Ascending aorta (tissue), 2 donors: ENCODE data around the gene HSPB2. TPM values are rescaled to one million over a fixed set of nuclear protein-coding genes. Genes with fewer than 3 reads are reported as not detected.
A peak's percentile ranks its signal among the peaks of the same experiment; 100 is the strongest.

ENCODE experiments used
- DNase-seq, 2 donors: peaks; one replicate each; pipeline ENCODE4 v3.0.0-alpha.2; 2019; ENCODE audit warnings: low spot score in 2 of 2
- H3K27ac ChIP-seq, 2 donors: fragments of 200-600 bp; sonication (generic); one replicate each; pipeline ENCODE4 v1.5.1; 2016 to 2017; ENCODE audit warnings: mild to moderate bottlenecking in 1 of 2
- H3K27me3 ChIP-seq: fragments of 200-600 bp; sonication (generic); one replicate; pipeline ENCODE4 v1.5.1; 2017
- H3K36me3 ChIP-seq, 2 donors: fragments of 200-600 bp; sonication (generic); one replicate each; pipeline ENCODE4 v1.5.1; 2016
- H3K4me1 ChIP-seq, 2 donors: fragments of 200-600 bp; sonication (generic); one replicate each; pipeline ENCODE4 v1.5.1; 2016 to 2017; ENCODE audit warnings: mild to moderate bottlenecking in 1 of 2
- H3K4me3 ChIP-seq, 2 donors: fragments of 200-600 bp; sonication (generic); one replicate each; pipeline ENCODE4 v1.5.1; 2016 to 2017; ENCODE audit warnings: mild to moderate bottlenecking in 1 of 2
- H3K9me3 ChIP-seq, 2 donors: fragments of 200-600 bp; sonication (generic); one replicate each; pipeline ENCODE4 v1.5.1; 2016
- CTCF ChIP-seq, 3 experiments: fragments of 200-600 bp in 2 of 3; fragments of 450-650 bp in 1 of 3; sonication (generic) in 2 of 3; IDR thresholded peaks; one replicate each; pipeline ENCODE4 v1.5.1; 2016 to 2019; ENCODE audit warnings: antibody characterized with exemption in 3 of 3, mild to moderate bottlenecking in 1 of 3, moderate library complexity in 1 of 3
- intact Hi-C: fragments of 100-400 bp; cut with DNase I; formaldehyde crosslinking; loops from one replicate; pipeline ENCODE4 v1.15.1; 2023
- total RNA-seq: library from RNA; depleted of rRNA; stranded (reverse); fragments of >200 nt; gene quantifications from one replicate; pipeline ENCODE4 v1.1.0, GENCODE V29; 2016

The HSPB2 gene, protein sequence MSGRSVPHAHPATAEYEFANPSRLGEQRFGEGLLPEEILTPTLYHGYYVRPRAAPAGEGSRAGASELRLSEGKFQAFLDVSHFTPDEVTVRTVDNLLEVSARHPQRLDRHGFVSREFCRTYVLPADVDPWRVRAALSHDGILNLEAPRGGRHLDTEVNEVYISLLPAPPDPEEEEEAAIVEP
- total RNA-seq: not detected

DNA sequence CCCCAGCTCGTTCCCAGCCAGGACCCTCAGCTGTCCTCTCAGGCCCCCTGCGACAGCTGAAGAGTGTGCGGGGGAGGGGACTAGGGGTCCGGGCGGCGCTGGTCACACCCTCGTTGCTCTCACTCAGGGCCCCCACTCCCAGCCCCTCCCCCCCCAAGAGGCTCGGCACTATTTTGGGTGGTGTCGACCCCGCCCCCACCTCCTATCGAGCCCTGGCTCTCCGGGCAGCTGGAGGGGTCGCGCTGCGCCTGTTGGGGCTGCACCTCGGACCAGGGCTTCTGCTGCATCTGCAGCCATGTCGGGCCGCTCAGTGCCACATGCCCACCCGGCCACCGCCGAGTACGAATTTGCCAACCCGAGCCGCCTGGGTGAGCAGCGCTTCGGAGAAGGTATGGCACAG is at the start of gene HSPB2:
HSPB2 (plus strand) TSS at position 200 of the 400 bp plus-strand sequence; CDS start at position 296, 96 bp downstream.
- Histone ChIP-seq H3K4me3 (peak within 1 kb of the TSS; percentile 66 to 88), H3K27me3 (no peaks in the 10 kb centered on the region), H3K36me3 (peaks cover 8 to 29% of the 10 kb centered on the region in 2 donors), H3K4me1 (peaks cover 0 to 15% of the 10 kb centered on the region in 2 donors), H3K9me3 (no peaks in the 10 kb centered on the region), H3K27ac (peak within 1 kb of the TSS; percentile 98 to 99)
- peak in 1 of 2 donors; percentile 71 for DNase-seq
- TF ChIP-seq CTCF (IDR thresholded peaks at IDR 0.05): no peak
- intact Hi-C loops: loop anchor here (1.0 to 2.0 kb wide), 3 partner anchors 11 to 65 kb away; no protein-coding TSS in a partner anchor

DNA sequence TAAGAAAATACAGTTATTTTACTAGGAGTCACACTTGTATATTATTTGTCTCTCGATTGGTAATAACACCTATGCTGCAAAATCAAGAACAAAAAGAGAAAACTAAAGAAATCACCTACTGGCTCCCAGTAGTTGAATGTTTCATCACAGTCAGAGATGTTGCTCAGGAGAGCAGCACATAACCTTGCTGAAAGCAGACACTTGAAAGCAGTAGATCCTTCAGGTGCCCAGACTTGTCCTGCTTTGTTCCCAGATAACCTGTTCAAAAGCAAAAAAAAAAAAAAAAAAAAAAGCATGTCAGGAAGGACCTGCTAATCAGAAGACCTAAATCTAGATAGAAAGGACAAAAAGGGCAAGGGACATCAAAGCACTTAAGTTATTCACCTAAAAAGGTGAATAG is 42.4 kb upstream of the HSPB2 start:
- TF ChIP-seq CTCF (IDR thresholded peaks at IDR 0.05): no peak
- Histone ChIP-seq H3K27ac (no peak overlapping the region), H3K4me1 (peaks cover 0 to 8% of the 10 kb centered on the region in 2 donors), H3K36me3 (peaks cover 20 to 27% of the 10 kb centered on the region in 2 donors), H3K27me3 (no peaks in the 10 kb centered on the region), H3K4me3 (peak overlapping the region; percentile 92 to 97), H3K9me3 (no peaks in the 10 kb centered on the region)
- DNase-seq: no peak
- intact Hi-C loops: loop anchor here (2.0 to 5.0 kb wide), 3 partner anchors 41 to 202 kb away; partner anchors contain the start of genes CRYAB, NKAPD1 and PIH1D2

DNA sequence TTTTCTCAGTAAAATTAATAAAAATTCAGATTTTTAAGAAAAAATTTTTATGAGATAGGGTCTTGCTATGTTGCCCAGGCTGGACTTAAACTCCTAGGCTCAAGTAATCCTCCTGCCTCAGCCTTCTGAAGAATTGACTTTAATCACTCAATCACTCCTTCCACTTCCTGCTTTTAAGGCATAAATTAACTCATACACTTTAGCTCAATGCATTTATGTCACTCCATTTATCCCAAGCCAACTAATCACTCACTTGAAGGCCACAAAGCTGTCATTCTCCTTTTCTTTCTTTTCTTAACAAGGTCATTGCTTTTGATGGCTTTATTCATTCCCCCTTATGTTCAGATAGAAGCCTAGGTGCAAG is 42.0 kb upstream of the HSPB2 start:
- H3K27me3 ChIP-seq: no peaks in the 10 kb centered on the region
- DNase-seq: no peak
- peaks cover 0 to 8% of the 10 kb centered on the region in 2 donors for H3K4me1 ChIP-seq
- peaks cover 18 to 23% of the 10 kb centered on the region in 2 donors for H3K36me3 ChIP-seq
- H3K27ac ChIP-seq: peak overlapping the region; percentile 85 to 96
- H3K9me3 ChIP-seq: no peaks in the 10 kb centered on the region
- peak overlapping the region; percentile 92 to 97 for H3K4me3 ChIP-seq
- no peak for TF ChIP-seq CTCF (IDR thresholded peaks at IDR 0.05)
- intact Hi-C loops: loop anchor here (2.0 to 5.0 kb wide), 3 partner anchors 40 to 202 kb away; partner anchors contain the start of genes CRYAB, NKAPD1 and PIH1D2

GRCh38 chr11:111870886-111871692 is 41.4 kb upstream of the HSPB2 start, which contains the start of gene ALG9:
Gene ALG9, minus strand, starts transcription at chr11:111871581. Its CDS starts 99 bp downstream, at chr11:111871482.
- peak within 1 kb of the TSS; percentile 85 to 96 for H3K27ac ChIP-seq
- no peaks in the 10 kb centered on the region for H3K9me3 ChIP-seq
- TF ChIP-seq CTCF (IDR thresholded peaks at IDR 0.05): peak in 1 of 3 experiments; percentile 40
- H3K4me3 ChIP-seq: peak within 1 kb of the TSS; percentile 92 to 97
- H3K4me1 ChIP-seq: peaks cover 0 to 8% of the 10 kb centered on the region in 2 donors
- H3K36me3 ChIP-seq: peaks cover 17 to 21% of the 10 kb centered on the region in 2 donors
- DNase-seq: peak; percentile 22 to 89
- intact Hi-C loops: loop anchor here (2.0 to 5.0 kb wide), 3 partner anchors 40 to 201 kb away; partner anchors contain the start of genes CRYAB, NKAPD1 and PIH1D2
- no peaks in the 10 kb centered on the region for H3K27me3 ChIP-seq

DNA sequence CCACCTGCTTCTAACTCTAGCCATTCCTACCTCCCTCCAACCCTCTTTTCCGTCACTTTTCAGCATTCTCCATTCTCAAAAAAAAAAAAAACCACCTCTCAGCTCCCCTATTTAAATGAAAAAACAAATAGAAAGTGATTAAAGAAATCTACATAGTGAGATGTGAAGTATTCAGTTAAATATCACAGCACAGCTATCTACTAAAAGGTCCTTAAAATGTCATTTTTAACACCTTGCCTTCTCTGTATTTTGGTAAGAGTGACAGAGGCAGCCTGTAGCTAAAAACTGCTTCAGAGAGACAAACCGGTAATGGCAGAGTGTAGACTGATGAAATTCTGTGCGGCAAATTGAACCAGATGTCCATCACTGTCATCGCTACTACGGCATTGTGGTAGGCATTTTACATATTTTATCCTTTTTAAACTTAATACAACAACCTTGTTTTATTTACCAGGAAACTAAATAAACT is 40.8 kb upstream of the HSPB2 start:
- peak overlapping the region; percentile 85 to 96 for H3K27ac ChIP-seq
- TF ChIP-seq CTCF (IDR thresholded peaks at IDR 0.05): no peak
- no peak for DNase-seq
- no peaks in the 10 kb centered on the region for H3K27me3 ChIP-seq
- intact Hi-C loops: loop anchor here (2.0 to 5.0 kb wide), 3 partner anchors 39 to 201 kb away; partner anchors contain the start of genes CRYAB, NKAPD1 and PIH1D2
- peak overlapping the region; percentile 92 to 97 for H3K4me3 ChIP-seq
- H3K4me1 ChIP-seq: peaks cover 0 to 8% of the 10 kb centered on the region in 2 donors
- H3K9me3 ChIP-seq: no peaks in the 10 kb centered on the region
- H3K36me3 ChIP-seq: peaks cover 11 to 19% of the 10 kb centered on the region in 2 donors
